Right lobe of liver (tissue), 6 donors: Measurements from ENCODE around the gene MYH6. TPM values are rescaled to one million over a fixed set of nuclear protein-coding genes. Genes with fewer than 3 reads are reported as not detected.
"Not testable (repeated sequence)": the region's sequence is repeated elsewhere in the genome, so short reads cannot be mapped to it uniquely, and the experiment has no call there.

Experiments used
- ATAC-seq, 4 donors: fragments of 200-7000 bp; cut with Tn5 transposase; one replicate each; pipeline ENCODE4 v1.9.1; 2020; ENCODE audit warnings: mild to moderate bottlenecking in 4 of 4, moderate library complexity in 4 of 4
- DNase-seq, 3 donors: peaks; one replicate each; pipeline ENCODE4 v3.0.0-alpha.2; 2020
- H3K27ac ChIP-seq, 3 donors: fragments of 200-600 bp; one replicate each; pipeline ENCODE4 v1.8.0; 2022
- H3K27me3 ChIP-seq, 2 donors: fragments of 200-600 bp; one replicate each; pipeline ENCODE4 v1.8.0; 2022
- H3K36me3 ChIP-seq, 4 donors: fragments of 200-600 bp; sonication (generic) in 1 of 4; one replicate each; pipeline versions ENCODE4 v1.5.1 to v1.8.0; 2017 to 2022; ENCODE audit warnings: control low read depth in 1 of 4
- H3K4me1 ChIP-seq, 4 donors: fragments of 200-600 bp; sonication (generic) in 1 of 4; one replicate each; pipeline versions ENCODE4 v1.5.1 to v1.8.0; 2017 to 2022; ENCODE audit warnings: control low read depth in 1 of 4
- H3K4me3 ChIP-seq, 3 donors: fragments of 200-600 bp; one replicate each; pipeline ENCODE4 v1.8.0; 2022
- H3K9me3 ChIP-seq, 4 donors: fragments of 200-600 bp; sonication (generic) in 1 of 4; one replicate each; pipeline versions ENCODE4 v1.5.1 to v1.8.0; 2017 to 2022; ENCODE audit warnings: control low read depth in 1 of 4
- CTCF ChIP-seq, 4 donors: fragments of 200-600 bp in 3 of 4; fragments of 450-650 bp in 1 of 4; IDR thresholded peaks; one replicate each; pipeline versions ENCODE4 v1.5.1 to v1.8.0; 2016 to 2022; ENCODE audit warnings: antibody characterized with exemption in 4 of 4, mild to moderate bottlenecking in 2 of 4
- POLR2A ChIP-seq: fragments of 450-650 bp; IDR thresholded peaks from one replicate; pipeline ENCODE4 v1.6.1; 2017; ENCODE audit warnings: antibody characterized with exemption, mild to moderate bottlenecking
- WGBS: methylation state at CpG from one replicate; pipeline ENCODE4 v1.1.6; 2018; ENCODE audit warnings: low coverage, low lambda C conversion rate; ENCODE audit not compliant: insufficient coverage; ENCODE audit errors: missing lambda C conversion rate; 5-methylcytosine and 5-hydroxymethylcytosine counted together
- intact Hi-C, 2 donors: fragments of 100-400 bp; cut with DNase I; formaldehyde crosslinking; loops; one replicate each; pipeline versions ENCODE4 v1.11.2 to v1.14.1; 2022
- total RNA-seq, 6 experiments: library from RNA; depleted of rRNA in 2 of 6; stranded (reverse); fragments of >200 nt in 2 of 6; fragmentation: NEBNext Ultra II Directional in 3 of 6; extraction: Animal tissue kit (Norgen Biotek cat#: 25700) in 3 of 6; gene quantifications; one replicate each; pipeline versions ENCODE4 v1.1.0 to v1.2.4, GENCODE V29; 2016 to 2023
- donor health status: DM: no; HTN: yes; CAD: no.
- donor health status: DM: no; HTN: no; CAD: no.
- donor health status: DM: no; HTN: no; CAD: no.
- donor health status: DM: no; HTN: yes; CAD: no.
- donor health status: DM: no; HTN: yes; CAD: no.

Gene MYH6
- total RNA-seq, 6 experiments from 2014 or later, result 0.07 to 1.00 (median 0.13) TPM; not detected in 1

- H3K9me3 ChIP-seq, result no peaks in the 10 kb centered on the region
- TF ChIP-seq POLR2A (no peak), CTCF (IDR thresholded peaks at IDR 0.05) (no peak)
- ATAC-seq (no peak), DNase-seq (no peak)
- no peak overlapping the region for H3K27ac ChIP-seq
- H3K27me3 ChIP-seq, result no peaks in the 10 kb centered on the region
- intact Hi-C loops, result no loop called here
- H3K4me3 ChIP-seq, result no peak overlapping the region
- 68% methylated on average over 4 of the region's 6 CpGs for WGBS
- H3K4me1 ChIP-seq, result no peaks in the 10 kb centered on the region
- H3K36me3 ChIP-seq, result no peaks in the 10 kb centered on the region
Observed at GRCh38 chr14:23423657-23424056, 15.6 kb upstream of the MYH6 start.

- TF ChIP-seq POLR2A (no peak), CTCF (IDR thresholded peaks at IDR 0.05) (no peak)
- H3K4me1 ChIP-seq, result no peaks in the 10 kb centered on the region
- intact Hi-C loops, result no loop called here
- H3K9me3 ChIP-seq, result no peaks in the 10 kb centered on the region
- no peak overlapping the region for H3K4me3 ChIP-seq
- no peak overlapping the region for H3K27ac ChIP-seq
- H3K27me3 ChIP-seq, result no peaks in the 10 kb centered on the region
- no peaks in the 10 kb centered on the region for H3K36me3 ChIP-seq
- ATAC-seq (no peak), DNase-seq (no peak)
Observed at GRCh38 chr14:23421594-23421993, 13.5 kb upstream of the MYH6 start.

- DNase-seq, result not testable (repeated sequence)
Observed at GRCh38 chr14:23419646-23420045, 11.6 kb upstream of the MYH6 start.

GRCh38 chr14:23418021-23418420, 9.9 kb upstream of the MYH6 start:
- Histone ChIP-seq H3K27ac (no peak overlapping the region), H3K4me1 (no peaks in the 10 kb centered on the region), H3K36me3 (no peaks in the 10 kb centered on the region), H3K9me3 (no peaks in the 10 kb centered on the region), H3K27me3 (no peaks in the 10 kb centered on the region), H3K4me3 (no peak overlapping the region)
- intact Hi-C loops, result no loop called here
- no peak for ATAC-seq
- DNase-seq, result no peak
- no peak for TF ChIP-seq CTCF (IDR thresholded peaks at IDR 0.05)
- no peak for TF ChIP-seq POLR2A
- WGBS, result 15% methylated on average over 4 of the region's 21 CpGs

More at GRCh38 chr14:23419646-23420045, 11.6 kb upstream of the MYH6 start:
- H3K27me3 ChIP-seq, intact Hi-C loops, H3K4me1 ChIP-seq, H3K4me3 ChIP-seq, H3K9me3 ChIP-seq, H3K36me3 ChIP-seq, H3K27ac ChIP-seq, ATAC-seq: not testable (repeated sequence)
- WGBS, result 50% methylated on average over 1 of the region's 17 CpGs

- DNase-seq, H3K4me3 ChIP-seq, H3K36me3 ChIP-seq, intact Hi-C loops, ATAC-seq, H3K9me3 ChIP-seq, H3K27ac ChIP-seq, H3K27me3 ChIP-seq, H3K4me1 ChIP-seq: not testable (repeated sequence)
- WGBS, result 74% methylated on average over 8 of the region's 12 CpGs
Observed at GRCh38 chr14:23417269-23417668, 9.2 kb upstream of the MYH6 start.

GRCh38 chr14:23416801-23417200, 8.7 kb upstream of the MYH6 start:
- intact Hi-C loops, result no loop called here
- H3K27me3 ChIP-seq, result no peaks in the 10 kb centered on the region
- H3K27ac ChIP-seq, result no peak overlapping the region
- H3K36me3 ChIP-seq, result no peaks in the 10 kb centered on the region
- no peak overlapping the region for H3K4me3 ChIP-seq
- WGBS, result 76% methylated on average over 4 of the region's 11 CpGs
- H3K9me3 ChIP-seq, result no peaks in the 10 kb centered on the region
- DNase-seq (no peak), ATAC-seq (no peak)
- no peaks in the 10 kb centered on the region for H3K4me1 ChIP-seq
- TF ChIP-seq POLR2A (no peak), CTCF (IDR thresholded peaks at IDR 0.05) (no peak)
